PC-3 (cell line): ENCODE measurements around the gene ABHD6. TPM values are rescaled to one million over a fixed set of nuclear protein-coding genes. Genes with fewer than 3 reads are reported as not detected.
"Not testable (repeated sequence)": the region's sequence is repeated elsewhere in the genome, so short reads cannot be mapped to it uniquely, and the experiment has no call there.

Experiments
- ATAC-seq: fragments of 200-7000 bp; cut with Tn5 transposase; 2 replicates; pipeline ENCODE4 v1.9.1; 2020; ENCODE audit warnings: mild to moderate bottlenecking, moderate library complexity
- BruUV-seq: library from RNA; stranded (reverse); fragments of 400-500 nt; replicated peaks from 2 replicates; lab custom pipeline; 2021; lab: Mats Ljungman, UMichigan
- CTCF ChIA-PET: fragments of 300-600 bp; sonication (Branson Sonifier 250); formaldehyde crosslinking; loops from one replicate; lab custom pipeline; 2022; ENCODE audit warnings: antibody characterized with exemption; lab: Charles Lee
- POLR2A ChIA-PET: fragments of 300-600 bp; sonication (Branson Sonifier 250); formaldehyde crosslinking; loops from one replicate; lab custom pipeline; 2022; ENCODE audit warnings: antibody characterized with exemption; ENCODE audit not compliant: unreplicated experiment; lab: Charles Lee
- DNase-seq: peaks from one replicate; pipeline ENCODE4 v3.0.0-alpha.2; 2015
- H2AFZ ChIP-seq: fragments of 300-600 bp; sonication (generic); 2 replicates; pipeline ENCODE4 v1.6.0; 2016; ENCODE audit warnings: antibody characterized with exemption, low read length
- H3F3A ChIP-seq: fragments of 300-600 bp; sonication (generic); one replicate; pipeline ENCODE4 v1.6.0; 2017; ENCODE audit warnings: antibody characterized with exemption, low read length, control low read depth, mild to moderate bottlenecking; ENCODE audit not compliant: unreplicated experiment
- H3K27ac ChIP-seq: fragments of 300-600 bp; sonication (generic); 2 replicates; pipeline ENCODE4 v1.5.1; 2016; ENCODE audit warnings: mild to moderate bottlenecking, low read length
- H3K27me3 ChIP-seq: fragments of 300-600 bp; sonication (generic); 2 replicates; pipeline ENCODE4 v1.6.1; 2016; ENCODE audit warnings: low read length, mixed read lengths
- H3K36me3 ChIP-seq: fragments of 300-600 bp; sonication (generic); 2 replicates; pipeline ENCODE4 v1.6.1; 2016; ENCODE audit warnings: low read depth, mixed run types, low read length, mixed read lengths
- H3K4me1 ChIP-seq: fragments of 300-600 bp; sonication (generic); 2 replicates; pipeline ENCODE4 v1.5.1; 2016; ENCODE audit warnings: low read length; ENCODE audit not compliant: insufficient read depth
- H3K4me2 ChIP-seq: fragments of 300-600 bp; sonication (generic); 2 replicates; pipeline ENCODE4 v1.6.0; 2016; ENCODE audit warnings: low read length
- H3K4me3 ChIP-seq: fragments of 300-600 bp; sonication (generic); 2 replicates; pipeline ENCODE4 v1.5.1; 2016; ENCODE audit warnings: mild to moderate bottlenecking, low read length, mixed read lengths
- H3K79me2 ChIP-seq: fragments of 300-600 bp; sonication (generic); 2 replicates; pipeline ENCODE4 v1.6.1; 2017; ENCODE audit warnings: low read length, mixed read lengths
- H3K9ac ChIP-seq: fragments of 300-600 bp; sonication (generic); 2 replicates; pipeline ENCODE4 v1.6.0; 2016; ENCODE audit warnings: mild to moderate bottlenecking, low read length
- H3K9me2 ChIP-seq: fragments of 300-600 bp; sonication (generic); replicated peaks from 2 replicates; pipeline ENCODE4 v1.6.1; 2016; ENCODE audit warnings: mixed run types, low read length, mixed read lengths
- H3K9me3 ChIP-seq: fragments of 300-600 bp; sonication (generic); 2 replicates; pipeline ENCODE4 v1.6.1; 2016; ENCODE audit warnings: low read length, mixed read lengths
- H4K20me1 ChIP-seq: fragments of 300-600 bp; sonication (generic); 2 replicates; pipeline ENCODE4 v1.6.1; 2016; ENCODE audit warnings: low read length, mixed read lengths
- CTCF ChIP-seq: fragments of 300-600 bp; sonication (generic); conservative IDR thresholded peaks from 2 replicates; pipeline ENCODE4 v1.5.1; 2017; ENCODE audit warnings: antibody characterized with exemption, low read depth, mild to moderate bottlenecking, low read length
- EZH2 ChIP-seq: fragments of 300-600 bp; sonication (generic); IDR thresholded peaks from one replicate; pipeline ENCODE4 v1.6.1; 2017; ENCODE audit warnings: antibody characterized with exemption, mild to moderate bottlenecking, low read length; ENCODE audit not compliant: unreplicated experiment
- EZH2phosphoT487 ChIP-seq: fragments of 300-600 bp; sonication (generic); IDR thresholded peaks from 2 replicates; pipeline ENCODE4 v1.6.1; 2018; ENCODE audit warnings: mild to moderate bottlenecking, antibody characterized with exemption, low read length, borderline replicate concordance
- intact Hi-C: fragments of 100-400 bp; cut with micrococcal nuclease; formaldehyde crosslinking; loops from 2 replicates; pipeline ENCODE4 v1.9.0; 2023
- total RNA-seq: library from RNA; depleted of rRNA; stranded (reverse); fragments of >200 nt; gene quantifications from 2 replicates; pipeline ENCODE4 v1.2.3, GENCODE V29; 2014

The ABHD6 gene
- total RNA-seq, 1 experiment from 2014 or later, result 13.4 TPM

- POLR2A ChIA-PET, result no interaction called here
- no peaks in the 10 kb centered on the region for H3F3A ChIP-seq
- no peak for TF ChIP-seq CTCF
- TF ChIP-seq EZH2, result no peak
- TF ChIP-seq EZH2phosphoT487, result no peak
- peak overlapping the region; percentile 10; the same call in 1 of the 2 replicates for H2AFZ ChIP-seq
- H4K20me1 ChIP-seq, result no peaks in the 10 kb centered on the region
- H3K9ac ChIP-seq, result no peak overlapping the region
- H3K4me2 ChIP-seq, result 0 out of 2 replicates have a peak overlapping the region, but pooled peaks have one; percentile 13
- no peaks in the 10 kb centered on the region for H3K9me3 ChIP-seq
- H3K36me3 ChIP-seq, result no peaks in the 10 kb centered on the region
- H3K4me3 ChIP-seq, result no peak overlapping the region
- ATAC-seq (no peak; the same call in 1 of the 2 replicates), DNase-seq (no peak)
- peaks cover 12% of the 10 kb centered on the region for H3K4me1 ChIP-seq
- intact Hi-C loops, result no loop called here
- no peaks in the 10 kb centered on the region for H3K27me3 ChIP-seq
- no TSS peak for BruUV-seq
- H3K9me2 ChIP-seq, result no peaks in the 10 kb centered on the region
- CTCF ChIA-PET, result no interaction called here
- peak overlapping the region; percentile 50 for H3K27ac ChIP-seq
- no peaks in the 10 kb centered on the region for H3K79me2 ChIP-seq
Observed at GRCh38 chr3:58198804-58199203, 38.8 kb upstream of the ABHD6 start.

GRCh38 chr3:58200121-58200709 is 37.4 kb upstream of the ABHD6 start:
- Histone ChIP-seq H3K9me2 (no peaks in the 10 kb centered on the region), H3K4me1 (peaks cover 12% of the 10 kb centered on the region), H3K9ac (no peak overlapping the region), H3K27ac (no peak overlapping the region), H3F3A (no peaks in the 10 kb centered on the region), H3K4me3 (no peak overlapping the region), H3K4me2 (no peak overlapping the region), H3K27me3 (no peaks in the 10 kb centered on the region), H2AFZ (no peak overlapping the region), H3K36me3 (no peaks in the 10 kb centered on the region), H4K20me1 (no peaks in the 10 kb centered on the region), H3K9me3 (no peaks in the 10 kb centered on the region), H3K79me2 (no peaks in the 10 kb centered on the region)
- BruUV-seq, result no TSS peak
- DNase-seq (no peak), ATAC-seq (no peak)
- POLR2A ChIA-PET, result no interaction called here
- TF ChIP-seq EZH2phosphoT487 (no peak), EZH2 (no peak), CTCF (no peak)
- intact Hi-C loops, result no loop called here
- CTCF ChIA-PET, result no interaction called here

GRCh38 chr3:58200846-58201355 is 36.7 kb upstream of the ABHD6 start:
- H3K9me2 ChIP-seq, result no peaks in the 10 kb centered on the region
- H4K20me1 ChIP-seq, result no peaks in the 10 kb centered on the region
- ATAC-seq, result no peak
- H3F3A ChIP-seq, result no peaks in the 10 kb centered on the region
- H3K4me2 ChIP-seq, result no peak overlapping the region
- CTCF ChIA-PET, result no interaction called here
- intact Hi-C loops, result no loop called here
- no peak overlapping the region for H3K9ac ChIP-seq
- POLR2A ChIA-PET, result no interaction called here
- no peak overlapping the region for H3K4me3 ChIP-seq
- peaks cover 17% of the 10 kb centered on the region for H3K4me1 ChIP-seq
- no peaks in the 10 kb centered on the region for H3K79me2 ChIP-seq
- TF ChIP-seq EZH2, result no peak
- no peak for TF ChIP-seq EZH2phosphoT487
- no peak for TF ChIP-seq CTCF
- no peaks in the 10 kb centered on the region for H3K27me3 ChIP-seq
- no peak overlapping the region for H2AFZ ChIP-seq
- H3K27ac ChIP-seq, result no peak overlapping the region
- no peak for DNase-seq
- BruUV-seq, result no TSS peak
- no peaks in the 10 kb centered on the region for H3K36me3 ChIP-seq
- no peaks in the 10 kb centered on the region for H3K9me3 ChIP-seq

GRCh38 chr3:58201451-58201850 is 36.1 kb upstream of the ABHD6 start:
- intact Hi-C loops, BruUV-seq, H3F3A ChIP-seq, CTCF ChIA-PET, ATAC-seq, POLR2A ChIA-PET, H3K27ac ChIP-seq, H2AFZ ChIP-seq, H3K9me2 ChIP-seq, H3K79me2 ChIP-seq, H3K9ac ChIP-seq, H4K20me1 ChIP-seq, DNase-seq, H3K9me3 ChIP-seq, H3K36me3 ChIP-seq, H3K4me3 ChIP-seq, H3K27me3 ChIP-seq, H3K4me2 ChIP-seq: not testable (repeated sequence)
- peaks cover 23% of the 10 kb centered on the region for H3K4me1 ChIP-seq
